ENCODE results near the gene OR10H1. TPM values are rescaled to one million over a fixed set of nuclear protein-coding genes. Genes with fewer than 3 reads are reported as not detected.

OR10H1 gene
- total and polyA plus RNA-seq, 9 of the 15 experiments (the other 6 are each of a cell fraction or from before 2014, with no cell fraction given), result not detected

GRCh38 chr19:15862444-15862843 is 47.0 kb upstream of the OR10H1 start:
- Histone ChIP-seq H3K9me1 (ENCODE audit: control insufficient read depth, insufficient read depth, low read length) (no peaks in the 10 kb centered on the region), H4K20me1 (replicated peaks; ENCODE audit: control insufficient read depth, insufficient read depth, low read length) (no peaks in the 10 kb centered on the region), H3K27ac (ENCODE audit: extremely low read depth, low read depth, low read length) (no peak overlapping the region), H3K4me2 (ENCODE audit: insufficient read depth, low read length) (no peak overlapping the region), H3K36me3 (ENCODE audit: control insufficient read depth, insufficient read depth, low read length) (no peaks in the 10 kb centered on the region), H3K79me2 (ENCODE audit: control insufficient read depth, insufficient read depth, low read length) (no peaks in the 10 kb centered on the region), H3K27me3 (ENCODE audit: control insufficient read depth in 2 of 2, insufficient read depth in 2 of 2, low read length in 2 of 2) (0 out of 5 replicates have a peak, but pooled peaks cover 0 to 3% of the 10 kb centered on the region in 2 experiments), H2AFZ (ENCODE audit: low read depth, low read length) (no peak overlapping the region), H3K4me1 (replicated peaks in 1 of 2; ENCODE audit: control insufficient read depth in 2 of 2, insufficient read depth in 2 of 2, low read length in 2 of 2) (peaks cover 9 to 24% of the 10 kb centered on the region in 2 experiments), H3K4me3 (no peak overlapping the region), H3K9me3 (replicated peaks; ENCODE audit: control insufficient read depth, insufficient read depth, low read depth, low read length) (no peaks in the 10 kb centered on the region), H3K9ac (ENCODE audit: insufficient read depth in 1 of 2, low read depth in 2 of 2, low read length in 2 of 2) (no peak overlapping the region)
- CTCF ChIA-PET (ENCODE audit: low intra/inter-chr PET ratio), result no interaction called here
- 34% methylated on average over 4 of the region's 7 CpGs for WGBS (ENCODE audit: insufficient coverage, low coverage, missing lambda C conversion rate)
- ATAC-seq, result no peak
- no peak for FAIRE-seq
- in situ Hi-C loops (cut with MboI) (no loop called here), intact Hi-C loops (cut with micrococcal nuclease) (loop anchor here (10.0 kb wide), 1 partner anchor 228 kb away; no protein-coding TSS in a partner anchor)
- TF ChIP-seq ZNF311 (CRISPR knock-in tag; IDR thresholded peaks at IDR 0.05) (no peak), HNRNPK (IDR thresholded peaks at IDR 0.05; ENCODE audit: low read depth, low read length, poor library complexity, severe bottlenecking) (peak; percentile 84)
- POLR2A ChIA-PET, result no interaction called here
- no TSS peak for BruUV-seq (replicated peaks)
- DNase-seq (ENCODE audit: extremely low read depth in 1 of 4, low spot score in 3 of 4), result no peak

DNA sequence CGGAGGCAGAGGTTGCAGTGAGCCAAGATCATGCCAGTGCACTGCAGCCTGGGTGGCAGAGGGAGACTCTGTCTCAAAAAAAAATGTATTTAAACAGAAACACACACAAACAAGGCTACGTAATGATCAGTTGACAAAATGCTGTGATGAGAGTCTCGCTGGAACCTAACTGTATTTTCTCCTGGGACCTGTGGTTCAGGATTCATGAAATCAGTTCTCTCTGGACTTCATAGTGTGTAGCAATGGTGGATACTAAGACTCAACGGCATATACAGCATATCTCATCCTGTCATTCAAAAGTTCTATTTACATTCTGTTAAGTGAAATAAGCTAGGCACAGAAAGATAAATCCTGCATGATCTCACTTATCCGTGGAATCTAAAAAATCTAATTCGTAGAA is 45.1 kb upstream of the OR10H1 start:
- H3K9me3 ChIP-seq (replicated peaks; ENCODE audit: control insufficient read depth, insufficient read depth, low read depth, low read length), result no peaks in the 10 kb centered on the region
- no peak for DNase-seq (ENCODE audit: extremely low read depth in 1 of 4, low spot score in 3 of 4)

More for the DNA sequence above, 45.1 kb upstream of the OR10H1 start:
- no peak overlapping the region for H3K9ac ChIP-seq (ENCODE audit: insufficient read depth in 1 of 2, low read depth in 2 of 2, low read length in 2 of 2)
- H2AFZ ChIP-seq (ENCODE audit: low read depth, low read length), result no peak overlapping the region
- 0 out of 5 replicates have a peak, but pooled peaks cover 0 to 3% of the 10 kb centered on the region in 2 experiments for H3K27me3 ChIP-seq (ENCODE audit: control insufficient read depth in 2 of 2, insufficient read depth in 2 of 2, low read length in 2 of 2)
- ChIA-PET CTCF (ENCODE audit: low intra/inter-chr PET ratio) (no interaction called here), POLR2A (no interaction called here)
- no peak overlapping the region for H3K4me3 ChIP-seq
- TF ChIP-seq DIDO1 (tag; IDR thresholded peaks at IDR 0.05; ENCODE audit: low read depth) (no peak), ERF (CRISPR knock-in tag; IDR thresholded peaks at IDR 0.05) (no peak)
- H3K36me3 ChIP-seq (ENCODE audit: control insufficient read depth, insufficient read depth, low read length), result no peaks in the 10 kb centered on the region
- no peaks in the 10 kb centered on the region for H4K20me1 ChIP-seq (replicated peaks; ENCODE audit: control insufficient read depth, insufficient read depth, low read length)
- BruUV-seq (replicated peaks), result no TSS peak
- whole genome bisulfite sequencing (ENCODE audit: insufficient coverage, low coverage, missing lambda C conversion rate), result 16% methylated on average over 6 of the region's 6 CpGs
- H3K4me2 ChIP-seq (ENCODE audit: insufficient read depth, low read length), result no peak overlapping the region
- H3K27ac ChIP-seq (ENCODE audit: extremely low read depth, low read depth, low read length), result no peak overlapping the region
- FAIRE-seq (no peak), ATAC-seq (no peak)
- in situ Hi-C loops (cut with MboI) (no loop called here), intact Hi-C loops (cut with micrococcal nuclease) (loop anchor here (10.0 kb wide), 1 partner anchor 226 kb away; no protein-coding TSS in a partner anchor)
- peaks cover 9 to 24% of the 10 kb centered on the region in 2 experiments for H3K4me1 ChIP-seq (replicated peaks in 1 of 2; ENCODE audit: control insufficient read depth in 2 of 2, insufficient read depth in 2 of 2, low read length in 2 of 2)
- no peaks in the 10 kb centered on the region for H3K79me2 ChIP-seq (ENCODE audit: control insufficient read depth, insufficient read depth, low read length)
- no peaks in the 10 kb centered on the region for H3K9me1 ChIP-seq (ENCODE audit: control insufficient read depth, insufficient read depth, low read length)
